Glomerular endothelial cell (primary cell): ENCODE results near the gene RPS6KB2. TPM values are rescaled to one million over a fixed set of nuclear protein-coding genes. Genes with fewer than 3 reads are reported as not detected.
"Not testable (repeated sequence)": the region's sequence is repeated elsewhere in the genome, so short reads cannot be mapped to it uniquely, and the experiment has no call there.

Experiments used
- DNase-seq: peaks from one replicate; pipeline ENCODE4 v3.0.0-alpha.2; 2011; ENCODE audit warnings: low read depth, low spot score; ENCODE audit errors: extremely low read depth
- total RNA-seq: library from RNA; depleted of rRNA; stranded (reverse); fragments of >200 nt; gene quantifications from 2 replicates; pipeline ENCODE4 v1.2.3, GENCODE V29; 2015

RPS6KB2 gene
- total RNA-seq, 1 donor from 2014 or later = 39.9 TPM

- DNase-seq = no peak
These were observed 36.9 kb downstream of the RPS6KB2 start for GRCh38 chr11:67465189-67465510.

- DNase-seq = not testable (repeated sequence)
These were observed 37.2 kb downstream of the RPS6KB2 start for GRCh38 chr11:67465530-67465929.

GRCh38 chr11:67466367-67466766 lies 38.1 kb downstream of the RPS6KB2 start:
- no peak for DNase-seq

GRCh38 chr11:67466962-67467771 lies 38.9 kb downstream of the RPS6KB2 start:
- DNase-seq = no peak

- DNase-seq = no peak
These were observed 39.8 kb downstream of the RPS6KB2 start for GRCh38 chr11:67468056-67468455.

- no peak for DNase-seq
These were observed 40.1 kb downstream of the RPS6KB2 start for GRCh38 chr11:67468456-67468758.

GRCh38 chr11:67468759-67469507 lies 40.6 kb downstream of the RPS6KB2 start, which contains the start of gene TMEM134:
Gene TMEM134 (minus strand): TSS chr11:67469251. CDS start chr11:67469192, 59 bp downstream.
- DNase-seq = peak; percentile 14

- no peak for DNase-seq
These were observed 41.2 kb downstream of the RPS6KB2 start for GRCh38 chr11:67469508-67469811.

- no peak for DNase-seq
These were observed 42.2 kb downstream of the RPS6KB2 start for GRCh38 chr11:67470337-67471002.

- DNase-seq = no peak
These were observed 44.6 kb downstream of the RPS6KB2 start for GRCh38 chr11:67472882-67473281.

GRCh38 chr11:67476692-67477091 lies 48.4 kb downstream of the RPS6KB2 start:
- not testable (repeated sequence) for DNase-seq

GRCh38 chr11:67477344-67478050 lies 49.2 kb downstream of the RPS6KB2 start:
- DNase-seq = not testable (repeated sequence)

GRCh38 chr11:67482275-67482826 lies 54.1 kb downstream of the RPS6KB2 start:
- DNase-seq = no peak

GRCh38 chr11:67482827-67483798 lies 54.8 kb downstream of the RPS6KB2 start, which contains the start of gene AIP:
Gene AIP (plus strand): TSS chr11:67483026. CDS start chr11:67483159, 133 bp downstream.
- DNase-seq = peak; percentile 92

GRCh38 chr11:67483831-67484665 lies 55.8 kb downstream of the RPS6KB2 start:
- no peak for DNase-seq

GRCh38 chr11:67484847-67485311 lies 56.6 kb downstream of the RPS6KB2 start:
- no peak for DNase-seq
